ENCODE results near the gene SRP19. TPM values are rescaled to one million over a fixed set of nuclear protein-coding genes. Genes with fewer than 3 reads are reported as not detected.

Gene SRP19
- total and polyA plus RNA-seq, 2 of the 8 experiments (the other 6 are each of a cell fraction or from before 2014, with no cell fraction given), result 27.5 to 79.9 TPM

- H2AK5ac ChIP-seq (ENCODE audit: low read depth, low read length), result no peak overlapping the region
- no peaks in the 10 kb centered on the region for H3K79me2 ChIP-seq (ENCODE audit: control insufficient read depth in 1 of 2, insufficient read depth in 2 of 2, low read length in 2 of 2)
- no peak overlapping the region for H4K5ac ChIP-seq (ENCODE audit: insufficient read length, low read depth, low read length)
- no peaks in the 10 kb centered on the region for H3K9me3 ChIP-seq (ENCODE audit: insufficient read depth in 2 of 2, low read depth in 1 of 2, low read length in 1 of 2)
- no peak overlapping the region for H2BK5ac ChIP-seq (ENCODE audit: low read depth, low read length)
- H3K79me1 ChIP-seq (ENCODE audit: low read depth, low read length), result no peaks in the 10 kb centered on the region
- no peak overlapping the region for H3K14ac ChIP-seq (ENCODE audit: insufficient read length)
- no peak overlapping the region for H3K27ac ChIP-seq (ENCODE audit: low read depth, low read length)
- no peak overlapping the region for H2BK20ac ChIP-seq (ENCODE audit: low read length)
- no peak overlapping the region for H3K56ac ChIP-seq (replicated peaks; ENCODE audit: insufficient read length, low read depth, low read length)
- H3K27me3 ChIP-seq (replicated peaks in 1 of 4; ENCODE audit: control insufficient read depth in 3 of 4, extremely low read depth in 1 of 4, insufficient read depth in 3 of 4, low read length in 3 of 4), result no peaks in the 10 kb centered on the region
- FAIRE-seq (no peak), DNase-seq (ENCODE audit: low read depth in 1 of 2, low spot score in 2 of 2) (no peak)
- no peak overlapping the region for H2BK15ac ChIP-seq (ENCODE audit: low read length)
- H3K36me3 ChIP-seq (ENCODE audit: control insufficient read depth in 2 of 4, insufficient read depth in 4 of 4, low read length in 3 of 4), result peaks cover 2 to 25% (median 13%) of the 10 kb centered on the region in 4 experiments; a peak in 7 of 8 replicates
- no peak overlapping the region for H3K4me3 ChIP-seq (ENCODE audit: extremely low read depth in 1 of 4, insufficient read depth in 2 of 4, low read depth in 3 of 4, low read length in 4 of 4)
- H3K23me2 ChIP-seq (ENCODE audit: low read depth, low read length), result no peaks in the 10 kb centered on the region
- no peak overlapping the region for H4K91ac ChIP-seq (replicated peaks; ENCODE audit: insufficient read length, low read length)
- no peak overlapping the region for H3K4me2 ChIP-seq (ENCODE audit: insufficient read depth in 1 of 2, low read depth in 2 of 2, low read length in 2 of 2)
- H3K4ac ChIP-seq (replicated peaks; ENCODE audit: insufficient read length, low read depth, low read length), result no peak overlapping the region
- no peak overlapping the region for H3K23ac ChIP-seq (ENCODE audit: insufficient read length)
- H2AFZ ChIP-seq (ENCODE audit: low read length), result no peak overlapping the region
- no peak overlapping the region for H3K18ac ChIP-seq (ENCODE audit: extremely low read depth, low read length)
- H3K9ac ChIP-seq (replicated peaks in 1 of 4; ENCODE audit: extremely low read depth in 1 of 4, low read depth in 3 of 4, low read length in 3 of 4), result no peak overlapping the region
- H3K4me1 ChIP-seq (replicated peaks in 1 of 4; ENCODE audit: control insufficient read depth in 3 of 4, insufficient read depth in 4 of 4, low read length in 3 of 4), result no peaks in the 10 kb centered on the region
- H2BK120ac ChIP-seq (replicated peaks; ENCODE audit: low read depth, low read length), result no peak overlapping the region
- no peak overlapping the region for H2BK12ac ChIP-seq (ENCODE audit: low read depth, low read length)
- WGBS, 2 experiments (ENCODE audit: extremely low coverage in 1 of 2, insufficient coverage in 1 of 2, insufficient read length in 1 of 2, insufficient replicate concordance in 2 of 2, low coverage in 1 of 2, low lambda C conversion rate in 2 of 2, missing lambda C conversion rate in 1 of 2), result 93% methylated on average over 11 of the region's 13 CpGs; no CpG with 5 or more reads in 1 of the 2 experiments
- no peaks in the 10 kb centered on the region for H4K20me1 ChIP-seq (replicated peaks in 1 of 2; ENCODE audit: control insufficient read depth in 1 of 2, insufficient read depth in 2 of 2, low read length in 2 of 2)
- H4K8ac ChIP-seq (ENCODE audit: extremely low read depth, insufficient read depth, low read length), result no peak overlapping the region
- TF ChIP-seq KDM5A (IDR thresholded peaks at IDR 0.05; ENCODE audit: low read length) (no peak), MAFK (IDR thresholded peaks at IDR 0.05; ENCODE audit: low read depth, low read length) (no peak), TAF7 (optimal IDR thresholded peaks at IDR 0.05; ENCODE audit: borderline replicate concordance, low read depth, low read length) (no peak), EZH2 (IDR thresholded peaks at IDR 0.05; ENCODE audit: low read depth, low read length, severe bottlenecking) (no peak), PHF8 (conservative IDR thresholded peaks at IDR 0.05; ENCODE audit: low read depth, low read length) (no peak), RAD21 (IDR thresholded peaks at IDR 0.05 in 1 of 2, conservative IDR thresholded peaks at IDR 0.05 in 1 of 2; ENCODE audit: low read depth in 2 of 2, low read length in 2 of 2) (no peak), BCL11A (IDR thresholded peaks at IDR 0.05; ENCODE audit: low read depth in 2 of 2, low read length in 2 of 2) (no peak), ATF2 (IDR thresholded peaks at IDR 0.05; ENCODE audit: low read length) (no peak), CEBPB (IDR thresholded peaks at IDR 0.05; ENCODE audit: low read depth, low read length) (no peak)
- ChIA-PET CTCF (ENCODE audit: partially characterized antibody) (interaction anchor here (0.6 kb wide), 1 partner anchor 28 kb away, joined by 3 read pairs; no protein-coding TSS in a partner anchor), POLR2A (ENCODE audit: partially characterized antibody) (no interaction called here)
These were observed 27.1 kb upstream of the SRP19 start for GRCh38 chr5:112833971-112834370.
